Heart left ventricle (tissue), 16 donors: ENCODE data around the gene PLA2G2E. TPM values are rescaled to one million over a fixed set of nuclear protein-coding genes. Genes with fewer than 3 reads are reported as not detected.

Experiments used
- ATAC-seq, 4 donors: fragments of 200-7000 bp; cut with Tn5 transposase; one replicate each; pipeline ENCODE4 v1.9.1; 2020 to 2022; ENCODE audit warnings: moderate library complexity in 4 of 4, mild to moderate bottlenecking in 3 of 4, moderate number of reproducible peaks in 1 of 4
- DNase-seq, 5 donors: peaks; one replicate each; pipeline ENCODE4 v3.0.0-alpha.2; 2020
- H3K27ac ChIP-seq, 12 donors: fragments of 200-600 bp; sonication (generic) in 4 of 12; one replicate each; pipeline versions ENCODE4 v1.5.0 to v1.8.0; 2016 to 2022; ENCODE audit warnings: mild to moderate bottlenecking in 2 of 12
- H3K27me3 ChIP-seq, 9 donors: fragments of 200-600 bp; sonication (generic) in 2 of 9; one replicate each; pipeline versions ENCODE4 v1.5.1 to v1.8.0; 2016 to 2022; ENCODE audit warnings: mild to moderate bottlenecking in 3 of 9
- H3K36me3 ChIP-seq, 9 donors: fragments of 200-600 bp; sonication (generic) in 2 of 9; one replicate each; pipeline versions ENCODE4 v1.5.0 to v1.8.0; 2018 to 2022; ENCODE audit warnings: mild to moderate bottlenecking in 2 of 9
- H3K4me1 ChIP-seq, 12 donors: fragments of 200-600 bp; sonication (generic) in 4 of 12; one replicate each; pipeline versions ENCODE4 v1.5.0 to v1.8.0; 2016 to 2022; ENCODE audit warnings: mild to moderate bottlenecking in 3 of 12
- H3K4me3 ChIP-seq, 12 donors: fragments of 200-600 bp; sonication (generic) in 4 of 12; one replicate each; pipeline versions ENCODE4 v1.5.0 to v1.8.0; 2017 to 2022; ENCODE audit warnings: mild to moderate bottlenecking in 9 of 12, moderate library complexity in 4 of 12
- H3K9me3 ChIP-seq, 12 donors: fragments of 200-600 bp; sonication (generic) in 4 of 12; one replicate each; pipeline versions ENCODE4 v1.5.0 to v1.8.0; 2016 to 2022; ENCODE audit warnings: mild to moderate bottlenecking in 1 of 12
- CTCF ChIP-seq, 12 donors: fragments of 200-600 bp; sonication (generic) in 4 of 12; IDR thresholded peaks; one replicate each; pipeline versions ENCODE4 v1.5.0 to v1.8.0; 2018 to 2022; ENCODE audit warnings: antibody characterized with exemption in 12 of 12, mild to moderate bottlenecking in 5 of 12
- POLR2A ChIP-seq, 2 donors: fragments of 450-650 bp; IDR thresholded peaks; one replicate each; pipeline ENCODE4 v1.6.1; 2017; ENCODE audit warnings: antibody characterized with exemption in 2 of 2, mild to moderate bottlenecking in 2 of 2, moderate library complexity in 2 of 2
- WGBS, 4 donors: extraction: QIAGEN DNeasy Blood & Tissue Kit in 2 of 4; methylation state at CpG; one replicate each; pipeline versions ENCODE4 v1.1.5 to v1.1.7; 2013 to 2018; 5-methylcytosine and 5-hydroxymethylcytosine counted together
- intact Hi-C, 10 donors: fragments of 100-400 bp; cut with DNase I; formaldehyde crosslinking; loops; one replicate each; pipeline versions ENCODE4 v1.11.1 to v1.14.2; 2022
- polyA plus RNA-seq, 2 donors: library from polyadenylated mRNA; stranded (reverse); fragments of 200-250 nt; gene quantifications; one replicate each; pipeline ENCODE4 v1.2.3, GENCODE V29; 2013
- total RNA-seq, 9 donors: library from RNA; depleted of rRNA in 2 of 9; stranded (reverse); fragments of >200 nt in 2 of 9; fragmentation: NEBNext Ultra II Directional in 3 of 9; extraction: Animal tissue kit (Norgen Biotek cat#: 25700) in 3 of 9; gene quantifications; one replicate each; pipeline versions ENCODE4 v1.1.0 to v1.2.4, GENCODE V29; 2016 to 2023
- donor health status: ischemic (EF 13 %, LVEDD 7.1; RV severe dilation, severe dysfunction).
- donor health status: healthy with polysubstance abuse.
- donor health status: DM: no; HTN: yes; CAD: no.
- donor health status: DM: no; HTN: no; CAD: no.
- donor health status: ischemic (EF 25% LVEDD 6.9; RV normal size, moderate dysfunction).
- donor health status: ischemic (EF 25% LVEDD 5.7; RV mildly dilated, moderate dysfunction).
- donor health status: healthy.
- donor health status: DM: yes; HTN: yes; CAD: no.
- donor health status: ischemic (EF 35%, LVEDD 5.7; RV mildly dilated, moderate dysfunction).
- donor health status: nonischemic (EF 11% LVEDD 7.7; RV severe dilation, severe dysfunction).
- donor health status: DM: yes; HTN: yes; CAD: no.
- donor health status: PGD.
- donor health status: ischemic (EF 29% LVEDD 5.4; RV normal size, mild dysfunction).
- donor health status: nonischemic (EF 23%, LVEDD 6.1; RV moderate dilation, normal function).

The PLA2G2E gene
- total and polyA plus RNA-seq, 11 donors: not detected

- Histone ChIP-seq H3K27ac (peak overlapping the region in 8 of 12 donors; percentile 66 to 81 (median 76)), H3K36me3 (no peaks in the 10 kb centered on the region), H3K9me3 (peaks cover 0 to 6% (median 0%) of the 10 kb centered on the region in 12 donors), H3K4me3 (no peak overlapping the region), H3K4me1 (peaks cover 0 to 16% (median 2%) of the 10 kb centered on the region in 12 donors), H3K27me3 (no peaks in the 10 kb centered on the region)
- DNase-seq (peak; percentile 58 to 86 (median 74)), ATAC-seq (peak; percentile 82 to 94 (median 92))
- no peak for TF ChIP-seq CTCF (IDR thresholded peaks at IDR 0.05)
- TF ChIP-seq POLR2A (IDR thresholded peaks at IDR 0.05): no peak
- 57 to 70% (median 63%) methylated on average over 9 of the region's 9 CpGs for WGBS, 4 donors
- intact Hi-C loops: no loop called here
These were observed 44.4 kb upstream of the PLA2G2E start for GRCh38 chr1:19967808-19968207.

GRCh38 chr1:19964542-19964941 lies 41.1 kb upstream of the PLA2G2E start:
- 61 to 90% (median 75%) methylated on average over 2 of the region's 2 CpGs for WGBS, 4 donors
- no peak for ATAC-seq
- peaks cover 0 to 6% (median 0%) of the 10 kb centered on the region in 12 donors for H3K9me3 ChIP-seq

GRCh38 chr1:19963636-19964035 lies 40.2 kb upstream of the PLA2G2E start:
- TF ChIP-seq POLR2A (IDR thresholded peaks at IDR 0.05) (no peak), CTCF (IDR thresholded peaks at IDR 0.05) (no peak)
- no peak overlapping the region for H3K4me3 ChIP-seq
- H3K4me1 ChIP-seq: peaks cover 0 to 10% (median 0%) of the 10 kb centered on the region in 12 donors
- WGBS, 4 donors: 77 to 88% (median 82%) methylated on average over 4 of the region's 4 CpGs
- H3K27me3 ChIP-seq: peaks cover 0 to 8% (median 0%) of the 10 kb centered on the region in 9 donors
- ATAC-seq (no peak), DNase-seq (peak in 2 of 5 donors; percentile 26 to 53)
- H3K36me3 ChIP-seq: no peaks in the 10 kb centered on the region
- intact Hi-C loops: no loop called here
- peaks cover 0 to 6% (median 0%) of the 10 kb centered on the region in 12 donors for H3K9me3 ChIP-seq
- H3K27ac ChIP-seq: no peak overlapping the region

More at GRCh38 chr1:19964542-19964941, 41.1 kb upstream of the PLA2G2E start:
- H3K27me3 ChIP-seq: peaks cover 0 to 8% (median 0%) of the 10 kb centered on the region in 9 donors
- intact Hi-C loops: no loop called here
- TF ChIP-seq CTCF (IDR thresholded peaks at IDR 0.05) (no peak), POLR2A (IDR thresholded peaks at IDR 0.05) (no peak)
- no peak overlapping the region for H3K27ac ChIP-seq
- peaks cover 0 to 16% (median 0%) of the 10 kb centered on the region in 12 donors for H3K4me1 ChIP-seq
- no peak overlapping the region for H3K4me3 ChIP-seq
- H3K36me3 ChIP-seq: no peaks in the 10 kb centered on the region
- DNase-seq: no peak

GRCh38 chr1:19960591-19960990 lies 37.2 kb upstream of the PLA2G2E start:
- Histone ChIP-seq H3K36me3 (no peaks in the 10 kb centered on the region), H3K4me1 (no peaks in the 10 kb centered on the region), H3K27me3 (peaks cover 0 to 8% (median 0%) of the 10 kb centered on the region in 9 donors), H3K4me3 (no peak overlapping the region), H3K9me3 (peaks cover 0 to 6% (median 0%) of the 10 kb centered on the region in 12 donors), H3K27ac (no peak overlapping the region)
- 50 to 56% (median 54%) methylated on average over 5 of the region's 5 CpGs for WGBS, 4 donors
- DNase-seq (no peak), ATAC-seq (no peak)
- TF ChIP-seq CTCF (IDR thresholded peaks at IDR 0.05) (no peak), POLR2A (IDR thresholded peaks at IDR 0.05) (no peak)
- intact Hi-C loops: no loop called here
